Neural cell (in vitro differentiated cells): Measurements from ENCODE around the gene STPG3. TPM values are rescaled to one million over a fixed set of nuclear protein-coding genes. Genes with fewer than 3 reads are reported as not detected.

Experiments used
- H2AFZ ChIP-seq: fragments of 200-600, 300-800 bp; sonication (generic), shearing (Covaris generic); 2 replicates; pipeline ENCODE4 v1.6.0; 2014; ENCODE audit warnings: low read depth, mild to moderate bottlenecking, antibody characterized with exemption, low read length, moderate library complexity
- H3F3A ChIP-seq: fragments of 200-600 bp; shearing (Covaris generic); 2 replicates; pipeline ENCODE4 v1.6.1; 2016; ENCODE audit warnings: mild to moderate bottlenecking, moderate library complexity, mixed read lengths, antibody characterized with exemption, low read length; ENCODE audit not compliant: insufficient read depth, poor library complexity, severe bottlenecking
- H3K27ac ChIP-seq: fragments of 200-600, 300-800 bp; sonication (generic), shearing (Covaris generic); 2 replicates; pipeline ENCODE4 v1.5.1; 2014; ENCODE audit warnings: mild to moderate bottlenecking, low read length, moderate library complexity
- H3K27me3 ChIP-seq: fragments of 300-800, 200-600 bp; sonication (generic), shearing (Covaris generic); 2 replicates; pipeline ENCODE4 v1.6.0; 2014; ENCODE audit warnings: mild to moderate bottlenecking, low read depth, low read length, moderate library complexity; ENCODE audit not compliant: insufficient read depth
- H3K36me3 ChIP-seq: fragments of 300-800, 200-600 bp; sonication (generic), shearing (Covaris generic); 2 replicates; pipeline ENCODE4 v1.5.1; 2014; ENCODE audit warnings: mild to moderate bottlenecking, antibody characterized with exemption, low read length, moderate library complexity; ENCODE audit not compliant: insufficient read depth
- H3K4me2 ChIP-seq: fragments of 300-800, 200-600 bp; sonication (generic), shearing (Covaris generic); 2 replicates; pipeline ENCODE4 v1.6.0; 2014; ENCODE audit warnings: mild to moderate bottlenecking, low read length
- H3K4me3 ChIP-seq: fragments of 300-800, 200-600 bp; sonication (generic), shearing (Covaris generic); 2 replicates; pipeline ENCODE4 v1.5.1; 2014; ENCODE audit warnings: mild to moderate bottlenecking, low read length, moderate library complexity
- H3K79me2 ChIP-seq: fragments of 200-600 bp; shearing (Covaris generic); replicated peaks from 2 replicates; pipeline ENCODE4 v1.6.0; 2014; ENCODE audit warnings: mild to moderate bottlenecking, low read length, moderate library complexity; ENCODE audit not compliant: insufficient read depth
- H3K9ac ChIP-seq: fragments of 300-800, 200-600 bp; sonication (generic), shearing (Covaris generic); 2 replicates; pipeline ENCODE4 v1.6.1; 2016; ENCODE audit warnings: mild to moderate bottlenecking, low read length, mixed read lengths
- H3K9me2 ChIP-seq: fragments of 200-600 bp; shearing (Covaris generic); 2 replicates; pipeline ENCODE4 v1.6.1; 2016; ENCODE audit warnings: mild to moderate bottlenecking, low read length, mixed read lengths; ENCODE audit not compliant: insufficient read depth
- H3K9me3 ChIP-seq: fragments of 200-600, 300-800 bp; sonication (generic), shearing (Covaris generic); 2 replicates; pipeline ENCODE4 v1.6.1; 2016; ENCODE audit warnings: mild to moderate bottlenecking, mixed run types, low read length, moderate library complexity, mixed read lengths
- H4K20me1 ChIP-seq: fragments of 200-600 bp; shearing (Covaris generic); 2 replicates; pipeline ENCODE4 v1.6.1; 2016; ENCODE audit warnings: mild to moderate bottlenecking, mixed run types; ENCODE audit not compliant: insufficient read depth
- EZH2 ChIP-seq: fragments of 200-600, 300-800 bp; shearing (Covaris generic), sonication (generic); IDR thresholded peaks from 2 replicates; pipeline ENCODE4 v1.6.1; 2014; ENCODE audit warnings: antibody characterized with exemption, low read length, borderline replicate concordance, mild to moderate bottlenecking; ENCODE audit not compliant: insufficient read depth, poor library complexity, severe bottlenecking
- MXI1 ChIP-seq: fragments of 450-650 bp; conservative IDR thresholded peaks from 2 replicates; pipeline ENCODE4 v1.6.1; 2014; ENCODE audit warnings: antibody characterized with exemption, mild to moderate bottlenecking; ENCODE audit not compliant: poor library complexity, severe bottlenecking
- RAD21 ChIP-seq: fragments of 450-650 bp; conservative IDR thresholded peaks from 2 replicates; pipeline ENCODE4 v1.6.1; 2014; ENCODE audit warnings: antibody characterized with exemption, mild to moderate bottlenecking, moderate library complexity
- SMC3 ChIP-seq: fragments of 450-650 bp; conservative IDR thresholded peaks from 2 replicates; pipeline ENCODE4 v1.6.1; 2014; ENCODE audit warnings: antibody characterized with exemption, mild to moderate bottlenecking, moderate library complexity; ENCODE audit not compliant: poor library complexity
- TAF1 ChIP-seq: IDR thresholded peaks from 2 replicates; pipeline ENCODE4 v1.6.1; 2012; ENCODE audit warnings: low read depth
- polyA plus RNA-seq: library from polyadenylated mRNA; depleted of rRNA; stranded (reverse); fragments of >200 nt; gene quantifications from 2 replicates; pipeline ENCODE4 v1.2.3, GENCODE V29; 2014
- TF ChIP-seq, protein P1 (sequence below): fragments of 450-650 bp; IDR thresholded peaks from 2 replicates; pipeline ENCODE4 v1.5.1; 2014; ENCODE audit warnings: antibody characterized with exemption, mild to moderate bottlenecking, moderate library complexity; ENCODE audit not compliant: poor library complexity, severe bottlenecking
- TF ChIP-seq, protein P2 (sequence below): IDR thresholded peaks from 2 replicates; pipeline ENCODE4 v1.6.1; 2012; ENCODE audit warnings: borderline replicate concordance

STPG3 gene
- polyA plus RNA-seq, 1 donor from 2014 or later = not detected

DNA sequence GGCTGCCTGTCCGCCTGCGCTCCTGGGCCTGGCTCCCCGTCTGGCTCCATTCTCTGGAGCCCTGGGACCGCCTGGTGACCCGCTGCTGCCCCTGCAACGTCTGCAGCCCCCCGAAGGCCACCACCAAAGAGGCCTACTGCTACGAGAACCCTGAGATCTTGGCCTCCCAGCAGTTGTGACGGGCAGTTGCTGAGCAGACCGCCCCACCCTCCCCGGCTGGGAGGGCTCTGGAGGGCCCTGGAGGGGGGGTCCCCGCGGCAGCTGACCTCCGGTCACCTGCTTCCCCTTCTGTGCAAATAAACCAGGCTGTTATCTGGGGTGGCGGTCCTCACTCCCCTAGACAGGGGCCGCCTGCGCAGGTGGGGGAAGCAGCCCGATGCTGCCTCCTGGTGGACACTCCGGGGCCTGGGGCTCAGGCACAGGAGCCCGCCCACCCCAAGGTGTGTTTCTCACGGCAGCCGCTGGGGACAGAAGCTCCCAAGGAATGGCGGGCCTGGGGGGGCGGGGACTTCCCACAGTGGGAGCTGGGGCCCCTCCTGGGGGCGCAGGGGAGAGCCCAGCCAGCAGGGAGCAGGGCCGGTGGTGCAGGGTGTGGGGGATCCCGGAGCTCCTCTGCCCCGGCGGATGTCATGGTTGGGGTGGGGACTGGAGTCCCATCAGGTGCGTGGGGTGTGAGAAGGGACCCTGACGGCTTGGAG lies 14.7 kb upstream of the STPG3 start:
- TF ChIP-seq TAF1 (no peak), RAD21 (peak; percentile 58), SMC3 (peak; percentile 66)
- TF ChIP-seq, protein P1, sequence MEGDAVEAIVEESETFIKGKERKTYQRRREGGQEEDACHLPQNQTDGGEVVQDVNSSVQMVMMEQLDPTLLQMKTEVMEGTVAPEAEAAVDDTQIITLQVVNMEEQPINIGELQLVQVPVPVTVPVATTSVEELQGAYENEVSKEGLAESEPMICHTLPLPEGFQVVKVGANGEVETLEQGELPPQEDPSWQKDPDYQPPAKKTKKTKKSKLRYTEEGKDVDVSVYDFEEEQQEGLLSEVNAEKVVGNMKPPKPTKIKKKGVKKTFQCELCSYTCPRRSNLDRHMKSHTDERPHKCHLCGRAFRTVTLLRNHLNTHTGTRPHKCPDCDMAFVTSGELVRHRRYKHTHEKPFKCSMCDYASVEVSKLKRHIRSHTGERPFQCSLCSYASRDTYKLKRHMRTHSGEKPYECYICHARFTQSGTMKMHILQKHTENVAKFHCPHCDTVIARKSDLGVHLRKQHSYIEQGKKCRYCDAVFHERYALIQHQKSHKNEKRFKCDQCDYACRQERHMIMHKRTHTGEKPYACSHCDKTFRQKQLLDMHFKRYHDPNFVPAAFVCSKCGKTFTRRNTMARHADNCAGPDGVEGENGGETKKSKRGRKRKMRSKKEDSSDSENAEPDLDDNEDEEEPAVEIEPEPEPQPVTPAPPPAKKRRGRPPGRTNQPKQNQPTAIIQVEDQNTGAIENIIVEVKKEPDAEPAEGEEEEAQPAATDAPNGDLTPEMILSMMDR = peak; percentile 82
- Histone ChIP-seq H3K27ac (no peak overlapping the region), H2AFZ (no peak overlapping the region), H3K9ac (no peak overlapping the region), H3K4me3 (no peak overlapping the region), H3F3A (no peaks in the 10 kb centered on the region), H3K79me2 (no peaks in the 10 kb centered on the region), H3K4me2 (no peak overlapping the region), H3K36me3 (no peaks in the 10 kb centered on the region), H3K9me2 (no peaks in the 10 kb centered on the region), H3K9me3 (no peaks in the 10 kb centered on the region), H4K20me1 (no peaks in the 10 kb centered on the region), H3K27me3 (no peaks in the 10 kb centered on the region)

DNA sequence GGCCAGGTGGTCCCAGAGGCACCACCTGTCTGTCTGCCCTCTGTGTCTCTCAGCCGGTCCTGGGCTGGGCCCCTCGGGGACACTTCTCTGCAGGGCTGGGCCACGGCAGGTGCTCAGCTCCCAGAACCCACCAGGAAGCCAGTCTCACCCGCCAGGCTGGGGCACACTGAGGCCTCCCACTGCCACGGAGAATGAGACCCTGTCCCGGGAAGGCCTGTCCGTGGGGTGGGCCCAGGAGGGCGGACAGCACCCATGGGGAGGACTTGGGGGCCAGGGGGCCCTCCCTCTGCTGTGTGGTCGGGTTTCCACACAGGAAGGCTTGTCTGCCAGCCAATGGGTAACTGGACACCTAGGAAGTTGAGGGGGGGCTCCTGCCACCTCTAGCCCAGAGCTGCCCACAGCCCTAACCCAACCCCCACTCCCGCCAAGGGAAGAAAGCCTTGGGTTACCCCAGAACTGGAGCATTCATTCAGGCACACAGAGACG lies 14.1 kb upstream of the STPG3 start:
- Histone ChIP-seq H3K27ac (no peak overlapping the region), H3K9me3 (no peaks in the 10 kb centered on the region), H3F3A (no peaks in the 10 kb centered on the region), H4K20me1 (no peaks in the 10 kb centered on the region), H3K9me2 (no peaks in the 10 kb centered on the region), H3K4me2 (no peak overlapping the region), H3K4me3 (no peak overlapping the region), H3K27me3 (no peaks in the 10 kb centered on the region), H3K79me2 (peaks cover 4% of the 10 kb centered on the region), H2AFZ (no peak overlapping the region), H3K36me3 (no peaks in the 10 kb centered on the region), H3K9ac (no peak overlapping the region)
- TF ChIP-seq, protein P1 = no peak
- TF ChIP-seq EZH2 (no peak), SMC3 (no peak), RAD21 (no peak), MXI1 (no peak), TAF1 (no peak)
- TF ChIP-seq, protein P2, sequence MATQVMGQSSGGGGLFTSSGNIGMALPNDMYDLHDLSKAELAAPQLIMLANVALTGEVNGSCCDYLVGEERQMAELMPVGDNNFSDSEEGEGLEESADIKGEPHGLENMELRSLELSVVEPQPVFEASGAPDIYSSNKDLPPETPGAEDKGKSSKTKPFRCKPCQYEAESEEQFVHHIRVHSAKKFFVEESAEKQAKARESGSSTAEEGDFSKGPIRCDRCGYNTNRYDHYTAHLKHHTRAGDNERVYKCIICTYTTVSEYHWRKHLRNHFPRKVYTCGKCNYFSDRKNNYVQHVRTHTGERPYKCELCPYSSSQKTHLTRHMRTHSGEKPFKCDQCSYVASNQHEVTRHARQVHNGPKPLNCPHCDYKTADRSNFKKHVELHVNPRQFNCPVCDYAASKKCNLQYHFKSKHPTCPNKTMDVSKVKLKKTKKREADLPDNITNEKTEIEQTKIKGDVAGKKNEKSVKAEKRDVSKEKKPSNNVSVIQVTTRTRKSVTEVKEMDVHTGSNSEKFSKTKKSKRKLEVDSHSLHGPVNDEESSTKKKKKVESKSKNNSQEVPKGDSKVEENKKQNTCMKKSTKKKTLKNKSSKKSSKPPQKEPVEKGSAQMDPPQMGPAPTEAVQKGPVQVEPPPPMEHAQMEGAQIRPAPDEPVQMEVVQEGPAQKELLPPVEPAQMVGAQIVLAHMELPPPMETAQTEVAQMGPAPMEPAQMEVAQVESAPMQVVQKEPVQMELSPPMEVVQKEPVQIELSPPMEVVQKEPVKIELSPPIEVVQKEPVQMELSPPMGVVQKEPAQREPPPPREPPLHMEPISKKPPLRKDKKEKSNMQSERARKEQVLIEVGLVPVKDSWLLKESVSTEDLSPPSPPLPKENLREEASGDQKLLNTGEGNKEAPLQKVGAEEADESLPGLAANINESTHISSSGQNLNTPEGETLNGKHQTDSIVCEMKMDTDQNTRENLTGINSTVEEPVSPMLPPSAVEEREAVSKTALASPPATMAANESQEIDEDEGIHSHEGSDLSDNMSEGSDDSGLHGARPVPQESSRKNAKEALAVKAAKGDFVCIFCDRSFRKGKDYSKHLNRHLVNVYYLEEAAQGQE = no peak
